ENCODE results near the gene MME. TPM values are rescaled to one million over a fixed set of nuclear protein-coding genes. Genes with fewer than 3 reads are reported as not detected.
"Not testable (repeated sequence)": the region's sequence is repeated elsewhere in the genome, so short reads cannot be mapped to it uniquely, and the experiment has no call there.

MME gene
- total and polyA plus RNA-seq, 2 donors, result 7.7 to 59.3 TPM

DNA sequence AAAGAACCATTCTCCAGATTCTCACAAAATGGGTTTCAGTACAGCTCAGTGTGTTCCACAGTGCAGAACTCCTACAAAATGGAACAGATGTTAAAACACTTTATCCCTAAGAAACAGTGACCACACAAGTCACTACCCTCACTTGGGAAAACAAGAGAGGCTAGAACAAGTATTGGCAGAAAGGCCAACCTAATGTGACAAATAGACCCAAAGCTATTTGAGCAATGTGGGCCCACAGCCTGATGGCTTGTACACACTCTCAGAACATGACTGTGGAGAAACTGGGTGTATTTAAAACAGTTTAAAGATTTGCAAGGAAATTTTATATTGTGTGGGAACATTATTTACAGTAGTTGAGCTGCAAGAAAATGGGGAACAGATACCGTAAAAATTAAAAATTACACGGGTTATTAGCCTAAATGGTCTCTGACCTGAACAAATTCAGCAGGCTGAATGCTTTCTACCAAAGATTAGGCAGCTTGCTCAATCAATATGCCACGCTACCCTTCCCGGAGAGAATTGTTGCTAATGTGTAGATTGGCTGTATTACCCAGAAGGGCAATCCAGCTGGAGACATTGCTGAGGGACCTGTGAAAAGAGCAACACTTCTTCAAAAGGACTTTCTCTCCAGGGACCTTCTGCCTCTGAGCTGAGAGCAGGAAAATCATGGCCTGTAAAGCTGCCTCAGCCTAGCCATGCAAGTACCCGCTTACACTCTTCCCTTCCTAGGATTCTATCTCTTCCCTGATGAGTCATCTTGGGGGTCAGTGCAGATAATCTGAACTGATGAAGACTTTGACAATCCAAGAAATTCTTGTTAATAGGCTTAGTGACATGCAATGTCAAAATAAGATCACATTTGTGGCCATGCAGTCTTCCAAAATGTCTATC lies 116.3 kb downstream of the MME start:
- no peak for DNase-seq (ENCODE audit: extremely low spot score)
- no peaks in the 10 kb centered on the region for H3K36me3 ChIP-seq (ENCODE audit: insufficient read depth)
- no peaks in the 10 kb centered on the region for H3K4me1 ChIP-seq (ENCODE audit: insufficient read depth)
- no peak overlapping the region for H3K27ac ChIP-seq (ENCODE audit: low read depth)
- H3K4me3 ChIP-seq (ENCODE audit: low read depth, low read length), result no peak overlapping the region
- WGBS, result 84% methylated on average over 5 of the region's 5 CpGs

DNA sequence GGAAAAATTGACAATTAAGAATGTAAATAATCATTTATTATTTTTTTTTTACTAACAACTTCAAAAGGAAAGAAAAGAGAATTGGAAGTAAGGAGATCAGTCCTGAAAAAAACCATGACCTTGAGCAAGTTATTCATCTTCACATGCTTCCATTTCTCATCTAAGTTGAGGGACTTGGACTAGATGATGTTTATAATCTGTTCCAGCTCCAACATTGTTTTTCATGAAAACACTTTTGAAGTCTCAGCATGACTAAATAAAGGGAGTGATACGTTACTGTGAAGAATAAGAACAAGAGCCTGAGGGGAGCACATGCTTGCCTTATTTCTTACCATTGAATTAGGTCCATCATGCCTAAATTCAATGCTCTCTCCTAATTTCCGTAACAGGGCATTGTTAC lies 117.7 kb downstream of the MME start:
- 86% methylated on average over 2 of the region's 2 CpGs for WGBS
- no peak overlapping the region for H3K27ac ChIP-seq (ENCODE audit: low read depth)
- no peak for DNase-seq (ENCODE audit: extremely low spot score)
- H3K36me3 ChIP-seq (ENCODE audit: insufficient read depth), result no peaks in the 10 kb centered on the region
- no peak overlapping the region for H3K4me3 ChIP-seq (ENCODE audit: low read depth, low read length)
- no peaks in the 10 kb centered on the region for H3K4me1 ChIP-seq (ENCODE audit: insufficient read depth)

DNA sequence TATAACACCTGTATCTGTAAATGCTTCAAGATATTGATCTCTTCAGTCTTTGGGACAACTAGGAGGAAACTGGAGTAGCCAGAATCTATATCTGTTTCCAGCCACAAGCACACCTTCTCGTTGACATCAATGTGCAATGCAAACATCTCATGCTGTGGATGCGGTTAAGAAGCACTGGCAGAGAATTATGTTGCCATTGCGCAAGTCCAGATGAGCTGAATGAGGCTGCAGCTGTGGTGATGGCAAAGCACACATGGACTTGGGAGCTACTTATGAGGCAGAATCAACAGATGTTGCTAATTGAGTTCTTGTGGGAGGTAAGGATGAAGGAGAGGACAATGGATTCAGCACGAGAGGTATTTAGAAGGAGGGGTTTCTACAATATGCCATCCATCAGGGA lies 122.5 kb downstream of the MME start:
- H3K4me1 ChIP-seq (ENCODE audit: insufficient read depth), result no peaks in the 10 kb centered on the region
- DNase-seq (ENCODE audit: extremely low spot score), result no peak
- H3K36me3 ChIP-seq (ENCODE audit: insufficient read depth), result no peaks in the 10 kb centered on the region
- no peak overlapping the region for H3K4me3 ChIP-seq (ENCODE audit: low read depth, low read length)
- no peak overlapping the region for H3K27ac ChIP-seq (ENCODE audit: low read depth)
- WGBS, result 93% methylated on average over 4 of the region's 4 CpGs

DNA sequence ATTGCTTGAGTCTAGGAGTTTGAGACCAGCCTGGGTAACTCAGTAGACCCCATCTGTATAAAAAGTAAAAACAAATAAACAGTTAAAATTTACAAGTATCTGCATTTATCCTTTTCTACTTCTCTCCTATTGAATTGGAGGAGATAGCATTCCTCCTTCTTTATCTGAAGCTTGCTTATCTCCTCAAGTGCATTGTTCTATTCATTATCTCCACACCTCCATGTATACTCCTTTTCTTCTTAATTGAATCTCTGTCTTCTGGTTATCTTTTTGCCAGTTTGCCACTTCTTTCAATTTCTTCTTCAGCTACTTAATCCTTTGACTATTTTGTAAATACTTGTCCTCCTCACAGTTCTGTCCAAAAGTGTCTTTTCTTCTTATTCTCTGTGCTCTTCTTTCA lies 124.7 kb downstream of the MME start:
- H3K27ac ChIP-seq (ENCODE audit: low read depth), result no peak overlapping the region
- H3K36me3 ChIP-seq (ENCODE audit: insufficient read depth), result no peaks in the 10 kb centered on the region
- H3K4me3 ChIP-seq (ENCODE audit: low read depth, low read length), result no peak overlapping the region
- H3K4me1 ChIP-seq (ENCODE audit: insufficient read depth), result no peaks in the 10 kb centered on the region
- no peak for DNase-seq (ENCODE audit: extremely low spot score)

DNA sequence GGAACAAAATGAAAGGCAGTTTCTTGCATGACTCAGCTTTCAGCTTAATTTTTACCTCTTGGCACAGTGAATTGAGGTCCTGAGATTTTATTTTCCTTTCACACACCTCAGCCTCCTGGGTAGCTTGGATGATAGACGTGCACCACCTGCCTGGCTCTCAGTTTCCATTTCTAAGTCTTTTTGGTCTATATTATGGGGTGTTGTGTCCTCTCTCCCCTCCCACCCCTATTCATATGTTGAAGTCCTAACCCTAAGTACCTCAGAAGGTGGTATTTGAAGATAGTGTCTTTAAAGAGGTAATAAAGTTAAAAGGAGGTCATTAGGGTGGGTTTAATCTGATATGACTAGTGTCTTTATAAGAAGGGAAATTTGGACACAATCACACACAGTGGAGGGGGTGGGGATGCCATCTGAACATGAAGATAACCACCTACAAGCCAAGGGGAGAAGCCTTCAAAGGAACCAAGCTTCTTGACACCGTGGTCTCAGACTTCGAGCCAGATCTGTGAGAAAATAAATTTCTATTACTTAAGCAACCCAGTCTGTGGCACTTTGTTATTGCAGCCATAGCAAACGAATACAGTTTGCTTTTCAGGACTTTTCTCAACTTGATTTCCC lies 128.2 kb downstream of the MME start:
- H3K4me3 ChIP-seq (ENCODE audit: low read depth, low read length), result no peak overlapping the region
- no peak for DNase-seq (ENCODE audit: extremely low spot score)
- no peaks in the 10 kb centered on the region for H3K36me3 ChIP-seq (ENCODE audit: insufficient read depth)
- H3K27ac ChIP-seq (ENCODE audit: low read depth), result no peak overlapping the region
- 66% methylated on average over 4 of the region's 4 CpGs for whole genome bisulfite sequencing
- H3K4me1 ChIP-seq (ENCODE audit: insufficient read depth), result no peaks in the 10 kb centered on the region

DNA sequence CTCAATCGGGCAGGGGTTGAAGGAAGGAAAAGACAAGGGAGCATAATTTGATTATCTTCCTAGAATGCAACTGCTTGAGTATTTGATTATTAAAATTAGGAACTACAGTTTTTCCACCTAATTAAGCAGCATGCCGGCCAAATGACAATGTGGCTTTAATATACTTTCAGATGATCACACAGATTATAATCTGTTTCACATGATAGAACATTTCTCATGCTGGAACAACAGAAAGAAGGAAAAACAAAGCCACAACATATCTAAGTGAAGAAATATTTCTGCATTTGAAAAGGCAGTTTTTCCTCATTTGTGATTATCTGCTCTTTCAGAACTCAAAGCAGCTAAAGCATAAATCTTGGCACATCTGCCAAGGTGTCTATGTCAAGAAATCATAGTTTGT lies 130.6 kb downstream of the MME start:
- H3K4me3 ChIP-seq (ENCODE audit: low read depth, low read length), result no peak overlapping the region
- WGBS, result 86% methylated on average over 2 of the region's 2 CpGs
- DNase-seq (ENCODE audit: extremely low spot score), result no peak
- no peaks in the 10 kb centered on the region for H3K36me3 ChIP-seq (ENCODE audit: insufficient read depth)
- H3K4me1 ChIP-seq (ENCODE audit: insufficient read depth), result no peaks in the 10 kb centered on the region
- H3K27ac ChIP-seq (ENCODE audit: low read depth), result no peak overlapping the region

DNA sequence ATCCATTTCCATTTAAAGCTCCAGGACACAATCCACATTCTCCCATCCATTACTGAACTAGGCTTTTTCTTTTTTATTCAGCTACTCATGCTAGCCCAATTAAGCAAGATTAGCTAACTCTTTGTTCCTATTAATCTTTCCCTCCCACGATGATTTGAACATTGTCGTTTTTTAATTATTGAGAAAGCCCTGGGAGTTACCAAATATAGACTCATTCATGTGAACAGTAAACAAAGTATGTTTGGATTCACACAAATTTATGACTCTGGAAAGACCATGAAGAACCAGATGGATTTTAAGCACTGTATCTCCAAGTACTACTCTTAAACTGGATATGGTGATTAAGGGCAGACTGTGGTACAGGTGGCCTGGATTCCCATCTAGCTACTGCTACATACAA lies 131.1 kb downstream of the MME start:
- Histone ChIP-seq H3K36me3 (ENCODE audit: insufficient read depth) (no peaks in the 10 kb centered on the region), H3K27ac (ENCODE audit: low read depth) (no peak overlapping the region), H3K4me1 (ENCODE audit: insufficient read depth) (no peaks in the 10 kb centered on the region), H3K4me3 (ENCODE audit: low read depth, low read length) (no peak overlapping the region)
- no peak for DNase-seq (ENCODE audit: extremely low spot score)
- 49% methylated on average over 2 of the region's 2 CpGs for WGBS

DNA sequence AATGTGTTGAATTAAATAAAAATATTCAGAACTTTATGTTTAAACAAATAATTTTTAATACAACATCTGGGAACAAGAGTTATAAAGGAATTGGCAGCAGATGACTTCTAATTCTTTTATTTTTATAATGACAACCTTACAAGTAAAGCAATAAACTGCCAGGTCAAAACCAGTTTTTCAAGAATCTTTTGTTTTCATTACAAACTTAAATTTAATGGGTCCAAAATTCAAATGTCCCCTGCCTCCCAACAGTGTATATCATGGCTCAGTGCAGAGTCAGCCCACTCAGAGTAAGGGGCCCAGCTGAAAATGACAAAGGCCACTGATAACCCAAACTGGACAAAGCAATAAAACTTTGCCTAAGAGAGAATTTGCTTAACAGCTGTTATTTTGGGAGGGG lies 131.8 kb downstream of the MME start:
- H3K27ac ChIP-seq (ENCODE audit: low read depth), result no peak overlapping the region
- no peak for DNase-seq (ENCODE audit: extremely low spot score)
- H3K4me3 ChIP-seq (ENCODE audit: low read depth, low read length), result no peak overlapping the region
- no peaks in the 10 kb centered on the region for H3K4me1 ChIP-seq (ENCODE audit: insufficient read depth)
- no peaks in the 10 kb centered on the region for H3K36me3 ChIP-seq (ENCODE audit: insufficient read depth)

DNA sequence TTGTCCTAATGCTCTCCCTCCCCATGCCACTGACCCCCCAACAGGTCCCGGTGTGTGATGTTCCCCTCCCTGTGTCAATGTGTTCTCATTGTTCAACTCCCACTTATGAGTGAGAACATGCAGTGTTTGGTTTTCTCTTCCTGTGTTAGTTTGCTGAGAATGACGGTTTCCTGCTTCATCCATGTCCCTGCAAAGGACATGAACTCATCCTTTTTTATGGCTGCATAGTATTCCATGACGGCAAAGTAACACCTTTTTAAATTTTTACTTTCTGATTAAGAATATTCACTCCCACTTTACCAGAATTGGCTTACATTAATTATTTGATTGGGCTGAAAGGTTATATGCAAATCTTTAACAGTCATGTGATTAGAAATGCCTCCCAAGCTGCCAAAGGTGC lies 135.9 kb downstream of the MME start:
- not testable (repeated sequence) for H3K4me1 ChIP-seq (ENCODE audit: insufficient read depth); DNase-seq (ENCODE audit: extremely low spot score); H3K27ac ChIP-seq (ENCODE audit: low read depth); H3K36me3 ChIP-seq (ENCODE audit: insufficient read depth); H3K4me3 ChIP-seq (ENCODE audit: low read depth, low read length)
- WGBS, result 93% methylated on average over 3 of the region's 3 CpGs

DNA sequence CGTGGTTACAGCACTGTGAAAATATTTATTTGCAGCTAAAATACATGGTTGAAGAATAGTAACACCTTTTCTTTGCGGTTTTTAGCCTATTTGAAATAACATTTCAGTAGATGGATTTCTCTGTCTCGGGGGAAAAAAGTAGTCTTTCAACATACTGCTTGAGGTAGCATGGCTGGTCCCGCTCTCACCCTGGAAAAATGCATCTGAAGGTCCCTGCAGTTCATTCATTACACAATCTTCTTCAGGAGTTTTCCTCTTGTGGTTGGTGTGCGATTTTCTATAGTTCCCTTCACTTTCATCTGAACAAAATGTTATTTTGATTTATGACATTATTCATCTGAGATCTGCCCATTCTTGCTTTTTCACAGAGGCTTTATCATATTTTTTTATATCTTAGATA lies 137.5 kb downstream of the MME start:
- no peaks in the 10 kb centered on the region for H3K36me3 ChIP-seq (ENCODE audit: insufficient read depth)
- no peak for DNase-seq (ENCODE audit: extremely low spot score)
- WGBS, result 79% methylated on average over 5 of the region's 5 CpGs
- no peak overlapping the region for H3K4me3 ChIP-seq (ENCODE audit: low read depth, low read length)
- no peaks in the 10 kb centered on the region for H3K4me1 ChIP-seq (ENCODE audit: insufficient read depth)
- H3K27ac ChIP-seq (ENCODE audit: low read depth), result no peak overlapping the region

DNA sequence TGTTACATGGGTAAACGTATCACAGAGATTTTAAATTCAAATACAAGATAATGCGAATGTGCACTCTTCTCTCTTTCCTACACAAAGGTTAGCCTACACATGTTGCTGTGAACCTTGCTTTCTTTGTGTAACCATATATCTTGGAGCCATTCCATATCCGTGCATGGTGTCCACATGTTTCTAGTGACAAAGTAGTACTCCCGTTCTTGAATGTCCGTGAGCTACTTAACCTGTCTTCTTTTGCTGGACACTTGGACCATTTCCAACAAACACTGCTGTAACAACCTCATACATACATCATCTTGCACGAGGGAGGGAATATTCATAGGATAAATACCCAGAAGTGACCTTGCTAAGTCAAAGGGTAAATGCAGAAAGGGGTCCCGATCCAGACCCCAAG lies 138.3 kb downstream of the MME start:
- WGBS, result 58% methylated on average over 7 of the region's 7 CpGs
- no peaks in the 10 kb centered on the region for H3K36me3 ChIP-seq (ENCODE audit: insufficient read depth)

DNA sequence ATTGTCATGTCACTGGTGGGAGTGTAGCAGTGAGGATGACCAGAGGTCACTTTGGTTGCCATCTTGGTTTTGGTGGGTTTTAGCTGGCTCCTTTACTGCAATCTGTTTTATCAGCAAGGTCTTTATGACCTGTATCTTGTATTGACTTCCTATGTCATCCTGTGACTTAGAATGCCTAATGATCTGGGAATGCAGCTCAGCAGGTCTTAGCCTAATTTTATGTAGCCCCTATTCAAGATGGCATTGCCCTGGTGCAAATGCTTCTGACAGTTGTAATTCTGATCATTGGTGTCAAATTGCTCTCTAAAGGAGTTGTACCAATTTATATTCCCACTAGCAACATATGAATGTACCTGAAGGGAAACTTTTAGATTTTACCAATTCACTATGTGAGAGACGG lies 139.0 kb downstream of the MME start:
- WGBS, result 91% methylated on average over 1 of the region's 1 CpG
- no peaks in the 10 kb centered on the region for H3K4me1 ChIP-seq (ENCODE audit: insufficient read depth)
- H3K27ac ChIP-seq (ENCODE audit: low read depth), result no peak overlapping the region
- H3K4me3 ChIP-seq (ENCODE audit: low read depth, low read length), result no peak overlapping the region
- H3K36me3 ChIP-seq (ENCODE audit: insufficient read depth), result no peaks in the 10 kb centered on the region
- no peak for DNase-seq (ENCODE audit: extremely low spot score)

More for the DNA sequence above, 138.3 kb downstream of the MME start:
- Histone ChIP-seq H3K27ac (ENCODE audit: low read depth) (no peak overlapping the region), H3K4me3 (ENCODE audit: low read depth, low read length) (no peak overlapping the region), H3K4me1 (ENCODE audit: insufficient read depth) (no peaks in the 10 kb centered on the region)
- no peak for DNase-seq (ENCODE audit: extremely low spot score)

DNA sequence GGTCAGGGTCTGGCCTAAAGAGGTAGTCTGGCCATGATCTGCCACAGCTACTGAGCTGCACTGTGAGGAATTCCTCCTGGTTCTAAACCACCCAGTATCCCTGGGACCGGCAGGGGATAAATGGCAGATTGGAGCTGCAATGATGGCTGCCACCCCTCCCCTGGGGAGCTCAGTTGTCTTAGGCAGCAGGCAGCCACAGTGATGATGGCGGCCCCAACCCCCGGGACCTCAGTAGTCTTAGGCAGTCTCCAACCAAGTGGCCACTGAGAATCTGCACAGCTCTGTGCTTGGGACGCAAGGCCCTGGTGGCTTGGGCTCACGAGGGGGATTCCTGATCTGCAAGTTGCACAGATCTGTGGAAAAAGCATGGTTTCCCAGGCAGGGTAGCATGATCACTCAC lies 145.3 kb downstream of the MME start:
- Histone ChIP-seq H3K27ac (ENCODE audit: low read depth) (no peak overlapping the region), H3K4me1 (ENCODE audit: insufficient read depth) (no peaks in the 10 kb centered on the region), H3K4me3 (ENCODE audit: low read depth, low read length) (no peak overlapping the region), H3K36me3 (ENCODE audit: insufficient read depth) (no peaks in the 10 kb centered on the region)
- 95% methylated on average over 5 of the region's 5 CpGs for WGBS
- no peak for DNase-seq (ENCODE audit: extremely low spot score)

DNA sequence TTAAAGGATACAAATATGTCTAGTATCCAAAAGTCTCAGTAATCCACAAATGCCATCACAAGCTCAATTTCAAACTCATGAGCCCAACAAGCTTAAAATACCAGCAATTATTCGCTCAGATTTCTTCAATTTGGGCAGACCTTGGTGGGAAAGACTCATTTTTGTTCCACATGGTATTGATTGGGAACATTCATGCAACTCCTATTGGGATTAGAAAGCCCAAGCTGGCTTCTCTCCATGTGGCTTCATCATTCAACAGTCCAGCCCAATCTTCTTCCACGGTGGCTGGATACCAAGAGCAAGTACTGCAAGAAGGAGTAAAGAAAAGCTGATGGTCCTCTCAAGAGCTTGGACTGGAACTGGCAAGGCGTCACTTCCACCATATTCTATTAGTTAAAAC lies 147.0 kb downstream of the MME start:
- 88% methylated on average over 3 of the region's 3 CpGs for WGBS
- Histone ChIP-seq H3K27ac (ENCODE audit: low read depth) (no peak overlapping the region), H3K4me3 (ENCODE audit: low read depth, low read length) (no peak overlapping the region), H3K4me1 (ENCODE audit: insufficient read depth) (no peaks in the 10 kb centered on the region), H3K36me3 (ENCODE audit: insufficient read depth) (no peaks in the 10 kb centered on the region)
- DNase-seq (ENCODE audit: extremely low spot score), result no peak

All from urinary bladder (tissue), 4 donors.